ENCODE results near the gene RAB15. TPM values are rescaled to one million over a fixed set of nuclear protein-coding genes. Genes with fewer than 3 reads are reported as not detected.

The RAB15 gene
- total RNA-seq, 2 experiments from 2014 or later = 4.8 to 5.3 TPM

DNA sequence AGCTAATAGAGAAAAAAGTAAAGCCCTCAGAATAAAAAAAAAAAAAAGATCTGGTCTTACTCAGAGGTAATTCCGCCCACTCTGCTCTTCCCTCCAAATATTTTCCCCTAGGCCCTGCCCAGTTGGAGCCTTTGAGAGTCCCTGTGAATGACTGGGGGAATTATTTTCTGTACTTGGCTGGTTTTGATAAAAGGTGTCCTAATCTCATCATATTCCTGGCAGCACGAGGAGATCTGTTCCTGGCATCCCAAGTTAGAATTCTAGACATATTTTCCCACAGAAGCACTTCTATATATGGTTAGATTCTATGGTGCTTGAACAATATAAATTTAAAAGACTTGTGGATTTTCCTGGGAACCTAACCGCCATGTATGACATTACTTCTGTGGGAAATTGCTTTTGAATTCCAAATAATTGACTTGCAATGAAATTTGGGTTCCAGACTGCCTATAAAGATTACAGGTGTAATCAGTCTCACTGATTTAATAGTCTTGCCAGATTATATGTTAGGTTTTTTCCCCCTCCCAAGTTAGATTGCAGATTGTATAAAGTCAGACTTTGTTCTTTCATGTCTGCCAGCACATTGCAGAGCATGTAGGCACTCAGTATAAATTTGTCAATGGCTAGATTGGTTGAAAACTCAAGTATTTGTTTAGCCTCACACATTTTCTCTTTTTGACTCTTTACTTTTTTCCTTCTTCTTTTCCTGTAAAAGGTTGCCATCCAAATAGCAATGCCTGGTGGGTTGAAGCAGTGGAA lies 41.9 kb downstream of the RAB15 start:
- Mint-ChIP-seq H3K4me1 (ENCODE audit: low read depth) (peaks cover 40% of the 10 kb centered on the region), H3K36me3 (peaks cover 28% of the 10 kb centered on the region), H3K27ac (peak overlapping the region; percentile 41), H3K27me3 (no peaks in the 10 kb centered on the region), H3K4me3 (no peak overlapping the region), H3K9me3 (no peaks in the 10 kb centered on the region)
- no peak for DNase-seq
- intact Hi-C loops (cut with micrococcal nuclease) = no loop called here
- POLR2A ChIA-PET = interaction anchor here (1.3 kb wide), 1 partner anchor 57 kb away, joined by 3 read pairs; the partner anchor contains the start of gene FNTB
- CTCF ChIA-PET = no interaction called here

DNA sequence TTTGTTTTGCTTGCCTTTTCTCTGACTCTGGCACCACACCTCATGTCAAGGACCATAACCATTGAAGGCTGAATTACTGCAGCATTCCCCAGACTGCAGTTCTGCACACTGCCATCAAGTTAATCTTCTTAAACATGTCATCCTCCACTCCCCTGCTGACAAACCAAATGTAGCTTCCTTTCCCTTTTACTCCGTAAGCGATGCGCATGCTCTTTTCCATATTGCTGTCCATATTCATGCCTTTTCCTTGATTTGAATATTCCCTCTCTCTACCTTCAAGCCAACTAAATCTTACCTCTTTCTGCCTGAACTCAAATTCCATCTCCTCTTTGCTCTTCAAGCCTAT lies 43.1 kb downstream of the RAB15 start:
- intact Hi-C loops (cut with micrococcal nuclease) = no loop called here
- ChIA-PET POLR2A (no interaction called here), CTCF (no interaction called here)
- Mint-ChIP-seq H3K4me1 (ENCODE audit: low read depth) (peaks cover 36% of the 10 kb centered on the region), H3K27ac (no peak overlapping the region), H3K27me3 (no peaks in the 10 kb centered on the region), H3K4me3 (no peak overlapping the region), H3K9me3 (no peaks in the 10 kb centered on the region), H3K36me3 (peaks cover 27% of the 10 kb centered on the region)
- no peak for DNase-seq

DNA sequence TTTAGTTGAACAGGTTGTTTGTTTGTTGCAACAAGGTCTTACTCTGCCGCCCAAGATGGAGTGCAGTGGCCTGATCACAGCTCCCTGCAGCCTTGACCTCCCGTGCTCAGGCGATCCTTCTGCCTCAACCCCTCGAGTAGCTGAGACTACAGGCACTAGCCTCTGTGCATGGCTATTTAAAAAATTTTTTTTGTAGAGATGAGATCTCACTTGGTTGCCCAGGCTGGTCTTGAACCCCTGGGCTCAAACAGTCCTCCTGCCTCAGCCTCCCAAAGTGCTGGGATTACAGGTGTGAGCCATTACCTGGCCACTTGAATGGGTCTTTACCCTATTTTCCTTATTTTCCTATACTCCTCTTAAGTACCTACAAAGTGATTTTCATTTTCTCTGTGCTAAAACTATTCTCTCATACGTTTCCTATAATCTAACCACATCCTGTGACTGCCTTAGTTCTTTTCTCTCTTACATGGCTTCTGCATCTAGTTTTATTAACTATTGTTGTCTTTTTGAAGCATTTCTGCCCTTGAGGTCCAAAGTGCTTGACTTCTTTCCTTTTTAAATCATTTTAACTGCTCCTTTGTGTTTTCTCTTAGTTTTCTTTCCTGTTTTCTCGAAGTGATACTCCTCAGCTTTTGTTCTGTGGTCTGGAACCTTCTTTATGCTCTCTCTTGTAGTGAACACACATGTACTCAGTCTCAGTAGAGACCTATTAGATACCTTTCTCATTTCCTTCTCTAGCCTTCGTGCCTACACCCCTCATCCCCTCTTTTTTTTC lies 43.7 kb downstream of the RAB15 start:
- Mint-ChIP-seq H3K4me3 (no peak overlapping the region), H3K36me3 (peaks cover 30% of the 10 kb centered on the region), H3K4me1 (ENCODE audit: low read depth) (peaks cover 41% of the 10 kb centered on the region), H3K27me3 (no peaks in the 10 kb centered on the region), H3K27ac (no peak overlapping the region), H3K9me3 (no peaks in the 10 kb centered on the region)
- intact Hi-C loops (cut with micrococcal nuclease) = loop anchor here (1.0 kb wide), 2 partner anchors 9 to 13 kb away; no protein-coding TSS in a partner anchor
- CTCF ChIA-PET = no interaction called here
- DNase-seq = no peak
- POLR2A ChIA-PET = interaction anchor here (2.8 kb wide), 1 partner anchor 13 kb away, joined by 12 read pairs; the partner anchor contains the start of gene CHURC1

DNA sequence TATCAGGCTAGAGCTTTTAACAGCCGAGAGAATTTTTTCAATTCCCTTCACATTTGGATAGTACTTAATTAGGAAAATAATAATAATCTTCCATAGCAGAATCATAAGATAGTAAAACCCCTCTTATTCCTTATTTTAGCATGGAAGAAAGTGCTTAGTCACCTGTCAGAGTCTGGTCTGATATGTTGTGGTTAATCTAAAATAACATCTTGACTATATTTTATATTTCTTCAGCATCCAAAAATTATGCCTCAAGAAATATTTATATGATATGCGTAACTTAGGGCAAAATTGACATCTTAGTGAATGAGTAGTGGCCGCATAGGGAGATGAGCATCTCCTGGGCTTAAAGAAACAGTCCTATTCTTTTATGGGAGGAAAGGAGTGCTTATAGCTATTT lies 45.1 kb downstream of the RAB15 start:
- Mint-ChIP-seq H3K27ac (peak overlapping the region; percentile 38), H3K4me3 (no peak overlapping the region), H3K36me3 (peaks cover 28% of the 10 kb centered on the region), H3K4me1 (ENCODE audit: low read depth) (peaks cover 41% of the 10 kb centered on the region), H3K9me3 (no peaks in the 10 kb centered on the region), H3K27me3 (no peaks in the 10 kb centered on the region)
- ChIA-PET POLR2A (interaction anchor here (2.8 kb wide), 1 partner anchor 12 kb away, joined by 12 read pairs; the partner anchor contains the start of gene CHURC1), CTCF (interaction anchor here (0.7 to 1.3 kb wide), 3 partner anchors 8 to 162 kb away, joined by 3 read pairs; partner anchors contain the start of gene FNTB)
- DNase-seq = no peak
- intact Hi-C loops (cut with micrococcal nuclease) = no loop called here

DNA sequence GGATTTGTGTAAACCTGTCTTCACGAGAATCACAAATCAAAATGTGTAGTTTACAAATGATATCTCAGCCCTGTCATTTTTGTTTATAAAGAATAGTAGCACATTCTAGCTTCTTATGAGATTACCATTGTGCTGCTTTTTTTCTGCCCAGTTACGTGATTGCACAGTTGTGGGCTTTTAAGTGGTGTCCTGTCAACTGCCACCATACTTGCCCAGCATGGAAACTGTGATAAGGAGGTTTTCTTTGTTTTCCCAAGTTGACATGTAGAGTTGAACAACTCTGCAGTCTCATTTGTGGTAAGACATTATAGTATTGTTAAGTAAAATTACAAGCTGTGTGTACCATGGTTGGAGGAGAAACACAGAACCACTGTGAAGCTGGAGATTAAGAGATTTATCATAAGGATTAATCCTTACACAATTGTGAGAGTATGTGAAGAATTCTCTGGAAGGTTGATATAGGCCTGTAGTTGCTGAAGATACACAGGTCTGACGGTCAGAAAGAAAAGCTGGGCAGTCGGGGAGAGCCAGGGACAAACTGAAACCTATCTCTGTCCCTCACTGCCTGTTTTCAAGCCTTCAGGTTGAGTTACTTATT lies 45.6 kb downstream of the RAB15 start:
- H3K4me3 Mint-ChIP-seq = no peak overlapping the region
- no peak for DNase-seq
- H3K36me3 Mint-ChIP-seq = peaks cover 27% of the 10 kb centered on the region
- ChIA-PET CTCF (interaction anchor here (0.6 to 1.3 kb wide), 3 partner anchors 21 to 162 kb away, joined by 3 read pairs; partner anchors contain the start of gene FNTB), POLR2A (interaction anchor here (2.8 kb wide), 1 partner anchor 12 kb away, joined by 12 read pairs; the partner anchor contains the start of gene CHURC1)
- no peaks in the 10 kb centered on the region for H3K9me3 Mint-ChIP-seq
- no peaks in the 10 kb centered on the region for H3K27me3 Mint-ChIP-seq
- intact Hi-C loops (cut with micrococcal nuclease) = no loop called here
- H3K27ac Mint-ChIP-seq = peak overlapping the region; percentile 38
- H3K4me1 Mint-ChIP-seq (ENCODE audit: low read depth) = peaks cover 47% of the 10 kb centered on the region

DNA sequence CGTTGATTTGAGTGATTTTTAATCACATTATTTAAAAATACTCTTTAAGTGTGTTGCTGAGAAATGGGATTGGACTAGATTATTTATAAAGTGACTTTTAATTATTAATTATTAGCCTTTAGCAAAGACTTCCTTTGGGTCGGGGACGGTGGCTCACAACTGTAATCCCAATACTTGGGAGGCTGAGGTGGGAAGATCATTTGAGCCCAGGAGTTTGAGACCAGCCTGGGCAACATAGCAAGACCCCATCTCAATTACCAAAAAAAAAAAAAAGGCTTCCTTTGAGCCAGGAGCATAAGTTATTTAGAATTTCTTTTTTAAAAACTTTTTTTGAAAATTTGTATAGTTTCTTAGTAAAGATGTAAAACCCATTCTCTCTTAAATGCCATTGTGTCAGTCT lies 49.1 kb downstream of the RAB15 start:
- peaks cover 63% of the 10 kb centered on the region for H3K4me1 Mint-ChIP-seq (ENCODE audit: low read depth)
- CTCF ChIA-PET = interaction anchor here (1.3 to 1.7 kb wide), 2 partner anchors 100 to 163 kb away, joined by 3 to 4 read pairs; no protein-coding TSS in a partner anchor
- intact Hi-C loops (cut with micrococcal nuclease) = no loop called here

DNA sequence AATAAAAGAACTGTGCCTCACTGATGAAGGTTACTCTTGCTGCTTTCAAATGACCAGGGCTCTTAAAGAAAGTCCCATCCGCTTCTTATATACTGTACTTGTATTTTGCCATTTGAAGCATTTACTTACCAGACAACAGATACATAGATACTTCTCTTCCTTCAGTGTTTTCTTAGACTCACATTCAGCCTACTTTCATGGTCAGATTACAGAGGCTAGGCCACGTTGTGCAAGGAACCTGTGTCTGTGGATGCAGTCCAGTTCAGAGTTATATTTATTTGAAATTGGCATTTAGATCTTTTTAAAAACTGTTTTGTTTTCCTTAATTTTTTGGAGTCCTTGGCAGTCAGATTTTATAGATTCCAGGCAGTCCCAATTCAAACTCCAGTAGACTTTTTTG lies 51.7 kb downstream of the RAB15 start:
- no peak for DNase-seq
- CTCF ChIA-PET = interaction anchor here (0.8 to 1.5 kb wide), 3 partner anchors 16 to 98 kb away, joined by 3 to 4 read pairs (median 3); no protein-coding TSS in a partner anchor
- Mint-ChIP-seq H3K27ac (no peak overlapping the region), H3K4me1 (ENCODE audit: low read depth) (peaks cover 70% of the 10 kb centered on the region), H3K36me3 (peaks cover 20% of the 10 kb centered on the region), H3K4me3 (no peak overlapping the region), H3K9me3 (no peaks in the 10 kb centered on the region), H3K27me3 (no peaks in the 10 kb centered on the region)
- POLR2A ChIA-PET = no interaction called here
- intact Hi-C loops (cut with micrococcal nuclease) = no loop called here

More for the DNA sequence above, 49.1 kb downstream of the RAB15 start:
- H3K27ac Mint-ChIP-seq = no peak overlapping the region
- H3K4me3 Mint-ChIP-seq = no peak overlapping the region
- no peaks in the 10 kb centered on the region for H3K9me3 Mint-ChIP-seq
- POLR2A ChIA-PET = interaction anchor here (0.5 to 1.5 kb wide), 2 partner anchors 8 to 42 kb away, joined by 3 to 6 read pairs; partner anchors contain the start of gene CHURC1
- peaks cover 21% of the 10 kb centered on the region for H3K36me3 Mint-ChIP-seq
- H3K27me3 Mint-ChIP-seq = no peaks in the 10 kb centered on the region
- no peak for DNase-seq

DNA sequence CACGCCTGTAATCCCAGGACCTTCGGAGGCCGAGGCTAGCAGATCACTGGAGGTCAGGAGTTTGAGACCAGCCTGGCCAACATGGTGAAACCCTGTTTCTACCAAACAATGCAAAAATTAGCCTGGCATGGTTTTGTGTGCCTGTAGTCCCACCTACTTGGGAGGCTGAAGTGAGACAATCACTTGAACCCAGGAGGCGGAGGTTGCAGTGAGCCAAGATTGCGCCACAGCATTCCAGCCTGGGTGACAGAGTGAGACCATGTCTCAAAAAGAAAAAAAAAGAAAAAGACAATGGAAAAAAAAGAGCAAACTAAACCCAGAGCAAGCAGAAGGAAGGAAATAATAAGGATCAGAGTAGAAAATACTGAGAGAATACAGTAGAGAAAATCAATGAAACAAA lies 52.5 kb downstream of the RAB15 start:
- Mint-ChIP-seq H3K27me3 (no peaks in the 10 kb centered on the region), H3K27ac (no peak overlapping the region), H3K9me3 (no peaks in the 10 kb centered on the region), H3K36me3 (peaks cover 19% of the 10 kb centered on the region), H3K4me3 (no peak overlapping the region), H3K4me1 (ENCODE audit: low read depth) (peaks cover 73% of the 10 kb centered on the region)
- DNase-seq = no peak
- intact Hi-C loops (cut with micrococcal nuclease) = loop anchor here (10.0 kb wide), 1 partner anchor 415 kb away; the partner anchor contains the start of genes ZBTB1 and ZBTB25
- POLR2A ChIA-PET = no interaction called here
- CTCF ChIA-PET = interaction anchor here (0.8 to 1.2 kb wide), 3 partner anchors 28 to 97 kb away, joined by 3 read pairs; no protein-coding TSS in a partner anchor

DNA sequence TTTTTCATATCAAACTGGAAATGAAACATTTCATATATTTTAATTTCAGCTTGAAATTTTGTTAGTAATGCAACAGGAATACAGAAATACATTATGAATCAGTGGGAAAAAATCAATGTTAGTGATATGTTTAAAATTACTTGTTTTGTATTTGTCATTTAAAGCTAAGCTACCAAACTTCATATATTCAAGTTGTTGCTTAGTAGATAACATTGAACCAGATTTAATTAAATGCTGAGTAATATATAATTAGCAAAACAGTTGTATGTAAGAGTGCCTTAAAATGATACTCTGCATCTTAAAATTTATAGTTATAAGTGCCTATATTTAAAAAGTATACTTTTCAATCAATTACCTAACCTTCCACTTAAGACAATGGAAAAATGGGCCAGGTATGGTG lies 52.9 kb downstream of the RAB15 start:
- H3K27me3 Mint-ChIP-seq = no peaks in the 10 kb centered on the region
- ChIA-PET POLR2A (no interaction called here), CTCF (interaction anchor here (0.9 to 1.2 kb wide), 3 partner anchors 8 to 96 kb away, joined by 3 read pairs; no protein-coding TSS in a partner anchor)
- no peak overlapping the region for H3K4me3 Mint-ChIP-seq
- DNase-seq = no peak
- intact Hi-C loops (cut with micrococcal nuclease) = loop anchor here (10.0 kb wide), 1 partner anchor 414 kb away; the partner anchor contains the start of genes ZBTB1 and ZBTB25
- H3K4me1 Mint-ChIP-seq (ENCODE audit: low read depth) = peaks cover 70% of the 10 kb centered on the region
- no peaks in the 10 kb centered on the region for H3K9me3 Mint-ChIP-seq
- no peak overlapping the region for H3K27ac Mint-ChIP-seq
- H3K36me3 Mint-ChIP-seq = peaks cover 16% of the 10 kb centered on the region

DNA sequence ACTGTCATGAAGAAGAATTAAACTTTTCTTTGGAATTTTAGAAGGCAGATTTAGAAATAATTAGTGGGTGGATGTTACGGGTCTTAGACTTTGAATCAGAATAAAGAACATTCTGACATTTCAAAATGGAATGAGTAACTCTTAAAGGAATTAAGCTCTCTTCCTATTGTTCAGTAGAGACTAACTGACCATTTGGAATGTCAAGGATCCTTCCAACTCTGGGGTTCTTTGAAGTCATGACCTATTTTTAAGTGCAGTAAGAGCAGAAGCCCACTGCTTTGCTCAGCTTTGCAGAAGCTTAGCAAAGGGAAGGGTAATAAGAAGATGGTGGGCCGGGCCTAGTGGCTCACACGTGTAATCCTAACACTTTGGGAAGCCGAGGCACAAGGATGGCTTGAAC lies 53.9 kb downstream of the RAB15 start:
- Mint-ChIP-seq H3K4me1 (ENCODE audit: low read depth) (peaks cover 68% of the 10 kb centered on the region), H3K9me3 (no peaks in the 10 kb centered on the region), H3K4me3 (no peak overlapping the region), H3K27ac (peak overlapping the region; percentile 6), H3K27me3 (no peaks in the 10 kb centered on the region), H3K36me3 (peaks cover 12% of the 10 kb centered on the region)
- POLR2A ChIA-PET = no interaction called here
- intact Hi-C loops (cut with micrococcal nuclease) = loop anchor here (10.0 kb wide), 1 partner anchor 413 kb away; the partner anchor contains the start of genes ZBTB1 and ZBTB25
- DNase-seq = no peak
- CTCF ChIA-PET = interaction anchor here (0.9 kb wide), 1 partner anchor 9 kb away, joined by 3 read pairs; no protein-coding TSS in a partner anchor

DNA sequence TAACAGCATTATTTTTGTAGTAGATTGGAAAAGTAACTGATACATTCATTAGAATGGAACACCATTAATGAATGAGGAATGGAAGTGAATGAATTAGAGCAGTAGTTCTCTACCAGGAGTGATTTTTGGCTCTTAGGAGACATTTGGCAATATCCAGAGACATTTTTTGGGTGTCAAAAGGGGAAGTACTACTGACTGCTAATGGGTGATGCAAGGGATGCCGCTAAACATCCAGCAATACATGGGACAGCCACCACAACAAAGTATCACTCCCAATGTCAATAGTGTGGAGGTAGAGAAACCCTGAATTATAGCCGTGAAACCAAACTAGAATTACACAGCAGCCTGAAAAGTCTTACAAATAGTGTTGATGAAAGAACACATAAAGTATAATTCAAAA lies 56.3 kb downstream of the RAB15 start:
- Mint-ChIP-seq H3K27me3 (no peaks in the 10 kb centered on the region), H3K4me3 (peak overlapping the region; percentile 78), H3K4me1 (ENCODE audit: low read depth) (peaks cover 58% of the 10 kb centered on the region), H3K36me3 (peaks cover 12% of the 10 kb centered on the region), H3K27ac (no peak overlapping the region), H3K9me3 (no peaks in the 10 kb centered on the region)
- POLR2A ChIA-PET = interaction anchor here (1.0 to 1.8 kb wide), 4 partner anchors 11 to 71 kb away, joined by 3 to 12 read pairs (median 6); no protein-coding TSS in a partner anchor
- intact Hi-C loops (cut with micrococcal nuclease) = loop anchor here (1.0 to 10.0 kb wide), 5 partner anchors 13 to 411 kb away; partner anchors contain the start of genes FNTB, MAX, ZBTB1 and ZBTB25
- DNase-seq = no peak
- CTCF ChIA-PET = interaction anchor here (1.3 to 1.6 kb wide), 2 partner anchors 8 to 24 kb away, joined by 5 to 6 read pairs; no protein-coding TSS in a partner anchor

All from activated CD4-positive, alpha-beta memory T cell treated with anti-CD3 and anti-CD28 coated beads for 36 hours (primary cell).